RWPE1 (cell line): ENCODE data around the gene TBXAS1.

ENCODE experiments used
- CTCF ChIA-PET: fragments of 350-600 bp; sonication (Branson Sonifier 250); formaldehyde crosslinking; extraction: SDS; loops from one replicate; lab custom pipeline; 2021; lab: Yijun Ruan, JAX
- POLR2A ChIA-PET: fragments of 400-600 bp; formaldehyde crosslinking; extraction: SDS; loops from one replicate; lab custom pipeline; 2020; ENCODE audit warnings: antibody characterized with exemption; ENCODE audit not compliant: low non-redundant PET; lab: Yijun Ruan, JAX
- DNase-seq: peaks from one replicate; pipeline ENCODE4 v3.0.0; 2012; ENCODE audit warnings: low spot score
- H3K27ac ChIP-seq: fragments of 450-650 bp; 2 replicates; pipeline ENCODE4 v1.5.1; 2017
- TF ChIP-seq, protein P1 (sequence below): fragments of 450-650 bp; conservative IDR thresholded peaks from 2 replicates; pipeline ENCODE4 v1.5.1; 2017; ENCODE audit warnings: low read depth, mild to moderate bottlenecking

The TBXAS1 gene

DNA sequence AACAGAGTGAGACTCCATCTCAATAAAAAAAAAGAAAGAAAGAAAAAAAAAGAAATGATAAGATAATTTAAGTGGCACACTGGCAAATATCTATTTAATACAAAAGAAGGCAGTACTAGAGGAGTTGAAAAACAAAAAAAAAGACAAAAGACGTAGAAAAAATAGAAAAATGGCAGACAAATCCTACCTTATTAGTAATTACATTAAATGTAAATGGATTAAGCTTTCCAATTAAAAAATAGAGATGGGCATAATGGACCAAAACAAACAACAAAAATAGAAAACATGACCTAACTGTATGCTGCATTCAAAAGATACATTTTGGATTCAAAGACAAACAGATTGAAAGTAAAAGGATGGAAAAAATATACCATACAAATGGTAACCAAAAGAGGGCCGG, 239.0 kb downstream of the TBXAS1 start:
- ChIA-PET POLR2A (no interaction called here), CTCF (no interaction called here)
- H3K27ac ChIP-seq = no peak overlapping the region
- TF ChIP-seq, protein P1, sequence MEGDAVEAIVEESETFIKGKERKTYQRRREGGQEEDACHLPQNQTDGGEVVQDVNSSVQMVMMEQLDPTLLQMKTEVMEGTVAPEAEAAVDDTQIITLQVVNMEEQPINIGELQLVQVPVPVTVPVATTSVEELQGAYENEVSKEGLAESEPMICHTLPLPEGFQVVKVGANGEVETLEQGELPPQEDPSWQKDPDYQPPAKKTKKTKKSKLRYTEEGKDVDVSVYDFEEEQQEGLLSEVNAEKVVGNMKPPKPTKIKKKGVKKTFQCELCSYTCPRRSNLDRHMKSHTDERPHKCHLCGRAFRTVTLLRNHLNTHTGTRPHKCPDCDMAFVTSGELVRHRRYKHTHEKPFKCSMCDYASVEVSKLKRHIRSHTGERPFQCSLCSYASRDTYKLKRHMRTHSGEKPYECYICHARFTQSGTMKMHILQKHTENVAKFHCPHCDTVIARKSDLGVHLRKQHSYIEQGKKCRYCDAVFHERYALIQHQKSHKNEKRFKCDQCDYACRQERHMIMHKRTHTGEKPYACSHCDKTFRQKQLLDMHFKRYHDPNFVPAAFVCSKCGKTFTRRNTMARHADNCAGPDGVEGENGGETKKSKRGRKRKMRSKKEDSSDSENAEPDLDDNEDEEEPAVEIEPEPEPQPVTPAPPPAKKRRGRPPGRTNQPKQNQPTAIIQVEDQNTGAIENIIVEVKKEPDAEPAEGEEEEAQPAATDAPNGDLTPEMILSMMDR = no peak
- DNase-seq = no peak

GRCh38 chr7:140069298-140069949, 240.4 kb downstream of the TBXAS1 start:
- ChIA-PET CTCF (no interaction called here), POLR2A (no interaction called here)
- no peak overlapping the region for H3K27ac ChIP-seq
- TF ChIP-seq, protein P1 = no peak
- no peak for DNase-seq
